Thyroid gland (tissue), 4 donors: Measurements from ENCODE around the gene ZNF281.

Experiments
- POLR2A ChIP-seq, 2 donors: fragments of 450-650 bp; IDR thresholded peaks; one replicate each; pipeline ENCODE4 v1.6.1; 2017; ENCODE audit warnings: antibody characterized with exemption in 2 of 2, mild to moderate bottlenecking in 2 of 2, moderate library complexity in 1 of 2
- TF ChIP-seq, protein P1 (sequence below), 6 experiments: fragments of 200-600 bp in 3 of 6; fragments of 450-650 bp in 3 of 6; sonication (generic) in 3 of 6; IDR thresholded peaks; one replicate each; pipeline ENCODE4 v1.5.1; 2016 to 2019; ENCODE audit warnings: antibody characterized with exemption in 6 of 6, mild to moderate bottlenecking in 2 of 6, inconsistent platforms in 1 of 6, moderate library complexity in 1 of 6

DNA sequence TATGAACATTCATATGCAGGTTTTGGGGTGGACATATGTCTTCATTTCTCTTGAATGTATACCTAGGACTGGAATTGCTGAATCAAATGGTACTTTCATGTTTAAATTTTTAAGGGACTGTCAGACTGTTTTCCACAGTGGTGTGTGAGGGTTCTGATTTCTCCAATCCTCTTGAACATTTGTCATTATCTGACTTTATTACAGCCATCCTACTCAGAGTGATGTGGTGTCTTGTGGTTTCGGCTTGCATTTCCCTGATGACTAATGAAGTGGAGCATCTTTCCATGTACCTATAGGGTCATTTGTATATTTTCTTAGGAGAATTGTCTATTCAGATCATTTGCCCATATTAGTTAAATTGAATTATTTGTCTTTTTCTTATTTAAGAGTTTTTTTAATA is 35.4 kb upstream of the ZNF281 start:
- TF ChIP-seq, protein P1, sequence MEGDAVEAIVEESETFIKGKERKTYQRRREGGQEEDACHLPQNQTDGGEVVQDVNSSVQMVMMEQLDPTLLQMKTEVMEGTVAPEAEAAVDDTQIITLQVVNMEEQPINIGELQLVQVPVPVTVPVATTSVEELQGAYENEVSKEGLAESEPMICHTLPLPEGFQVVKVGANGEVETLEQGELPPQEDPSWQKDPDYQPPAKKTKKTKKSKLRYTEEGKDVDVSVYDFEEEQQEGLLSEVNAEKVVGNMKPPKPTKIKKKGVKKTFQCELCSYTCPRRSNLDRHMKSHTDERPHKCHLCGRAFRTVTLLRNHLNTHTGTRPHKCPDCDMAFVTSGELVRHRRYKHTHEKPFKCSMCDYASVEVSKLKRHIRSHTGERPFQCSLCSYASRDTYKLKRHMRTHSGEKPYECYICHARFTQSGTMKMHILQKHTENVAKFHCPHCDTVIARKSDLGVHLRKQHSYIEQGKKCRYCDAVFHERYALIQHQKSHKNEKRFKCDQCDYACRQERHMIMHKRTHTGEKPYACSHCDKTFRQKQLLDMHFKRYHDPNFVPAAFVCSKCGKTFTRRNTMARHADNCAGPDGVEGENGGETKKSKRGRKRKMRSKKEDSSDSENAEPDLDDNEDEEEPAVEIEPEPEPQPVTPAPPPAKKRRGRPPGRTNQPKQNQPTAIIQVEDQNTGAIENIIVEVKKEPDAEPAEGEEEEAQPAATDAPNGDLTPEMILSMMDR (IDR thresholded peaks at IDR 0.05): no peak
- TF ChIP-seq POLR2A (IDR thresholded peaks at IDR 0.05): no peak
